Measurements from ENCODE around the gene MRM2. TPM values are rescaled to one million over a fixed set of nuclear protein-coding genes. Genes with fewer than 3 reads are reported as not detected.

Gene MRM2
- total RNA-seq, 1 experiment from 2014 or later: 38.9 TPM

- TF ChIP-seq ZNF532 (CRISPR knock-in tag; IDR thresholded peaks at IDR 0.05; ENCODE audit: borderline replicate concordance) (0 out of 2 replicates have a peak, but pooled peaks have one; percentile 4), ZBTB21 (CRISPR knock-in tag; IDR thresholded peaks at IDR 0.05; ENCODE audit: borderline replicate concordance) (no peak), TEAD4 (CRISPR knock-in tag; IDR thresholded peaks at IDR 0.05) (no peak), ZNF121 (CRISPR knock-in tag; IDR thresholded peaks at IDR 0.05) (no peak), ATF2 (CRISPR knock-in tag; IDR thresholded peaks at IDR 0.05; ENCODE audit: borderline replicate concordance, low read depth) (no peak), SP1 (CRISPR knock-in tag; conservative IDR thresholded peaks at IDR 0.05) (peak; percentile 57), USF1 (CRISPR knock-in tag; IDR thresholded peaks at IDR 0.05) (no peak), RELA (CRISPR knock-in tag; IDR thresholded peaks at IDR 0.05; ENCODE audit: borderline replicate concordance) (no peak), ERG (CRISPR knock-in tag; IDR thresholded peaks at IDR 0.05) (no peak), ZNF138 (CRISPR knock-in tag; conservative IDR thresholded peaks at IDR 0.05) (no peak), E2F4 (CRISPR knock-in tag; IDR thresholded peaks at IDR 0.05; ENCODE audit: borderline replicate concordance, low read depth) (no peak), GABPB1 (CRISPR knock-in tag; IDR thresholded peaks at IDR 0.05) (no peak), MXD4 (CRISPR knock-in tag; IDR thresholded peaks at IDR 0.05; ENCODE audit: borderline replicate concordance) (no peak), TEAD1 (CRISPR knock-in tag; IDR thresholded peaks at IDR 0.05) (0 out of 2 replicates have a peak, but pooled peaks have one; percentile 69), PRRX2 (CRISPR knock-in tag; IDR thresholded peaks at IDR 0.05) (0 out of 2 replicates have a peak, but pooled peaks have one; percentile 48), ESRRA (CRISPR knock-in tag; IDR thresholded peaks at IDR 0.05; ENCODE audit: borderline replicate concordance) (no peak), RORB (CRISPR knock-in tag; IDR thresholded peaks at IDR 0.05) (no peak), AR (CRISPR knock-in tag; IDR thresholded peaks at IDR 0.05) (no peak)
Measured at GRCh38 chr7:2232766-2233520, 9.1 kb downstream of the MRM2 start, which contains the start of gene MAD1L1 (continued).

All from WTC11 (cell line).